GM12801 (cell line): ENCODE data around the gene SULT4A1.

Source experiments
- CTCF ChIP-seq: IDR thresholded peaks from one replicate; pipeline ENCODE4 v1.5.1; 2011; ENCODE audit warnings: control low read depth; ENCODE audit not compliant: insufficient read length; ENCODE audit errors: extremely low read depth

Gene SULT4A1

GRCh38 chr22:43796567-43796966 is 65.7 kb downstream of the SULT4A1 start:
- TF ChIP-seq CTCF = no peak

- no peak for TF ChIP-seq CTCF
These were observed 67.0 kb downstream of the SULT4A1 start for GRCh38 chr22:43795320-43795719.

GRCh38 chr22:43792905-43793304 is 69.4 kb downstream of the SULT4A1 start:
- TF ChIP-seq CTCF = no peak

- no peak for TF ChIP-seq CTCF
These were observed 72.9 kb downstream of the SULT4A1 start for GRCh38 chr22:43789452-43789851.

GRCh38 chr22:43783777-43784176 is 78.5 kb downstream of the SULT4A1 start:
- no peak for TF ChIP-seq CTCF

GRCh38 chr22:43782448-43782847 is 79.9 kb downstream of the SULT4A1 start:
- TF ChIP-seq CTCF = no peak

GRCh38 chr22:43777286-43777685 is 85.0 kb downstream of the SULT4A1 start:
- TF ChIP-seq CTCF = no peak
